ENCODE data around the gene RHOT2.

DNA sequence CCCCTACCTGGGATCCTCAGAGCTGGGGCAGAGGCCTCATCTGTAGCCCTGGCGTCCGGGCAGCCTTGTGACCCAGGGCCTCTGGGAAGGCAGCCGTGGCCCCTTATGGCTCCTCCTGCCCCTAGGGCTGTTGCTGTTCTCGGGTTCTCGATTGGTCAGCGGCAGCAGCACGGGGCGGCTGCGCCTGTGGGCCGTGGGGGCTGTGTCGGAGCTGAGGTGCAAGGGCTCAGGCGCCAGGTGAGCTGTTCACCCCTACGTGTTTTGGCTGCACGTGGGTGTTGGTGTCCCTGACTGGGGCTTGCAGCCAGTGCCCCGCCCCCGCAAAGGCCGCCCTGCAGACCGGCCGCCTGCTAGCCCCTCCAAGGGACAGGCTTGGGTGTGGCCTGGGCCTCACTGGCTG is 5.8 kb upstream of the RHOT2 start:
- TF ChIP-seq, protein P1, sequence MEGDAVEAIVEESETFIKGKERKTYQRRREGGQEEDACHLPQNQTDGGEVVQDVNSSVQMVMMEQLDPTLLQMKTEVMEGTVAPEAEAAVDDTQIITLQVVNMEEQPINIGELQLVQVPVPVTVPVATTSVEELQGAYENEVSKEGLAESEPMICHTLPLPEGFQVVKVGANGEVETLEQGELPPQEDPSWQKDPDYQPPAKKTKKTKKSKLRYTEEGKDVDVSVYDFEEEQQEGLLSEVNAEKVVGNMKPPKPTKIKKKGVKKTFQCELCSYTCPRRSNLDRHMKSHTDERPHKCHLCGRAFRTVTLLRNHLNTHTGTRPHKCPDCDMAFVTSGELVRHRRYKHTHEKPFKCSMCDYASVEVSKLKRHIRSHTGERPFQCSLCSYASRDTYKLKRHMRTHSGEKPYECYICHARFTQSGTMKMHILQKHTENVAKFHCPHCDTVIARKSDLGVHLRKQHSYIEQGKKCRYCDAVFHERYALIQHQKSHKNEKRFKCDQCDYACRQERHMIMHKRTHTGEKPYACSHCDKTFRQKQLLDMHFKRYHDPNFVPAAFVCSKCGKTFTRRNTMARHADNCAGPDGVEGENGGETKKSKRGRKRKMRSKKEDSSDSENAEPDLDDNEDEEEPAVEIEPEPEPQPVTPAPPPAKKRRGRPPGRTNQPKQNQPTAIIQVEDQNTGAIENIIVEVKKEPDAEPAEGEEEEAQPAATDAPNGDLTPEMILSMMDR (IDR thresholded peaks at IDR 0.05) = no peak
- no peak for TF ChIP-seq POLR2A (IDR thresholded peaks at IDR 0.05)
